HEK293T (cell line): ENCODE results near the gene TAOK1.

ENCODE experiments used
- CTCF ChIA-PET: fragments of 350-600 bp; formaldehyde crosslinking; extraction: SDS; loops from one replicate; lab custom pipeline; 2021; ENCODE audit warnings: antibody characterized with exemption, inconsistent platforms; lab: Yijun Ruan, JAX
- POLR2A ChIA-PET: fragments of 350-600 bp; formaldehyde crosslinking; extraction: SDS; loops from one replicate; lab custom pipeline; 2020; ENCODE audit warnings: antibody characterized with exemption, inconsistent platforms; lab: Yijun Ruan, JAX
- DNase-seq: peaks from one replicate; pipeline ENCODE4 v3.0.0; 2012; ENCODE audit warnings: mixed read lengths; ENCODE audit errors: extremely low spot score
- ARNT ChIP-seq: fragments of 450-650 bp; IDR thresholded peaks from 2 replicates; pipeline ENCODE4 v1.6.1; 2017; ENCODE audit warnings: mild to moderate bottlenecking
- BHLHE40 ChIP-seq: fragments of 450-650 bp; IDR thresholded peaks from 2 replicates; pipeline ENCODE4 v1.6.1; 2016; ENCODE audit warnings: mild to moderate bottlenecking, moderate library complexity, borderline replicate concordance
- CTBP1 ChIP-seq: fragments of 450-650 bp; IDR thresholded peaks from 2 replicates; pipeline ENCODE4 v1.6.1; 2016; ENCODE audit warnings: borderline replicate concordance
- ELF4 ChIP-seq: fragments of 450-650 bp; IDR thresholded peaks from 2 replicates; pipeline ENCODE4 v1.6.1; 2017; ENCODE audit warnings: antibody characterized with exemption
- FOXA1 ChIP-seq: fragments of 450-650 bp; IDR thresholded peaks from 2 replicates; pipeline ENCODE4 v1.6.1; 2016; ENCODE audit warnings: mild to moderate bottlenecking
- FOXK2 ChIP-seq: fragments of 450-650 bp; IDR thresholded peaks from 2 replicates; pipeline ENCODE4 v1.6.1; 2016; ENCODE audit warnings: mild to moderate bottlenecking
- FOXM1 ChIP-seq: fragments of 450-650 bp; IDR thresholded peaks from 2 replicates; pipeline ENCODE4 v1.6.1; 2017; ENCODE audit warnings: mild to moderate bottlenecking, borderline replicate concordance
- HDGF ChIP-seq: fragments of 450-650 bp; IDR thresholded peaks from 2 replicates; pipeline ENCODE4 v1.6.1; 2017; ENCODE audit warnings: antibody characterized with exemption, borderline replicate concordance
- L3MBTL2 ChIP-seq: fragments of 450-650 bp; conservative IDR thresholded peaks from 2 replicates; pipeline ENCODE4 v1.6.1; 2016; ENCODE audit warnings: mild to moderate bottlenecking
- LEF1 ChIP-seq: fragments of 450-650 bp; IDR thresholded peaks from 2 replicates; pipeline ENCODE4 v1.6.1; 2017; ENCODE audit warnings: mild to moderate bottlenecking, borderline replicate concordance
- NFRKB ChIP-seq: fragments of 450-650 bp; IDR thresholded peaks from 2 replicates; pipeline ENCODE4 v1.6.1; 2016; ENCODE audit warnings: mild to moderate bottlenecking, moderate library complexity
- PKNOX1 ChIP-seq: fragments of 450-650 bp; IDR thresholded peaks from 2 replicates; pipeline ENCODE4 v1.6.1; 2016
- SP1 ChIP-seq: fragments of 450-650 bp; IDR thresholded peaks from 2 replicates; pipeline ENCODE4 v1.6.1; 2017
- SUZ12 ChIP-seq: fragments of 450-650 bp; IDR thresholded peaks from 2 replicates; pipeline ENCODE4 v1.6.1; 2016; ENCODE audit warnings: mild to moderate bottlenecking
- TARDBP ChIP-seq: fragments of 450-650 bp; IDR thresholded peaks from 2 replicates; pipeline ENCODE4 v1.6.1; 2016
- ZNF384 ChIP-seq: fragments of 450-650 bp; IDR thresholded peaks from 2 replicates; pipeline ENCODE4 v1.6.1; 2016

TAOK1 gene

GRCh38 chr17:29584452-29585079, 194.4 kb downstream of the TAOK1 start:
- CTCF ChIA-PET: no interaction called here

GRCh38 chr17:29585080-29585751, 195.1 kb downstream of the TAOK1 start:
- no peak for DNase-seq
- CTCF ChIA-PET: no interaction called here
- POLR2A ChIA-PET: interaction anchor here (1.4 kb wide), 1 partner anchor 291 kb away, joined by 4 read pairs; the partner anchor contains the start of gene NUFIP2
- TF ChIP-seq HDGF: no peak
- TF ChIP-seq ARNT: no peak
- no peak for TF ChIP-seq CTBP1

More at GRCh38 chr17:29584452-29585079, 194.4 kb downstream of the TAOK1 start:
- no peak for DNase-seq
- TF ChIP-seq FOXM1 (no peak), PKNOX1 (no peak), NFRKB (no peak), ARNT (no peak), ELF4 (no peak), HDGF (no peak), TARDBP (no peak), CTBP1 (no peak), SP1 (no peak), LEF1 (no peak), L3MBTL2 (no peak), SUZ12 (no peak), BHLHE40 (no peak), FOXA1 (no peak)
- POLR2A ChIA-PET: interaction anchor here (1.0 kb wide), 1 partner anchor 8 kb away, joined by 7 read pairs; the partner anchor contains the start of gene ANKRD13B

GRCh38 chr17:29586676-29587469, 196.7 kb downstream of the TAOK1 start:
- ChIA-PET CTCF (interaction anchor here (0.7 to 1.0 kb wide), 2 partner anchors 22 to 434 kb away, joined by 3 read pairs; no protein-coding TSS in a partner anchor), POLR2A (interaction anchor here (0.6 to 2.3 kb wide), 5 partner anchors 17 to 293 kb away, joined by 3 to 8 read pairs (median 7); partner anchors contain the start of genes ABHD15, CORO6, NUFIP2 and TP53I13)
- no peak for DNase-seq
- TF ChIP-seq FOXA1: no peak
- no peak for TF ChIP-seq ZNF384
- TF ChIP-seq BHLHE40: no peak
- TF ChIP-seq ELF4: no peak
- no peak for TF ChIP-seq SUZ12
- TF ChIP-seq SP1: no peak
- no peak for TF ChIP-seq PKNOX1
- TF ChIP-seq L3MBTL2: no peak
- TF ChIP-seq NFRKB: no peak

GRCh38 chr17:29587591-29587990, 197.4 kb downstream of the TAOK1 start:
- POLR2A ChIA-PET: interaction anchor here (1.4 to 2.3 kb wide), 3 partner anchors 18 to 35 kb away, joined by 7 to 8 read pairs (median 7); partner anchors contain the start of genes ABHD15, CORO6 and TP53I13
- DNase-seq: no peak
- CTCF ChIA-PET: interaction anchor here (0.7 to 1.0 kb wide), 4 partner anchors 23 to 434 kb away, joined by 3 read pairs; no protein-coding TSS in a partner anchor
- TF ChIP-seq SUZ12: no peak
- TF ChIP-seq ZNF384: no peak
- TF ChIP-seq FOXK2: no peak
- TF ChIP-seq BHLHE40: no peak
- no peak for TF ChIP-seq L3MBTL2
- TF ChIP-seq TARDBP: no peak
- no peak for TF ChIP-seq CTBP1

GRCh38 chr17:29588017-29588561, 197.9 kb downstream of the TAOK1 start:
- TF ChIP-seq L3MBTL2 (no peak), FOXA1 (no peak), SUZ12 (no peak), NFRKB (no peak), ZNF384 (no peak), CTBP1 (no peak), HDGF (no peak), FOXK2 (no peak), LEF1 (no peak), FOXM1 (no peak), TARDBP (no peak), SP1 (no peak), PKNOX1 (no peak), ELF4 (no peak), ARNT (no peak), BHLHE40 (no peak)
- POLR2A ChIA-PET: interaction anchor here (1.4 to 2.3 kb wide), 3 partner anchors 18 to 35 kb away, joined by 7 to 8 read pairs (median 7); partner anchors contain the start of genes ABHD15, CORO6 and TP53I13
- DNase-seq: no peak
- CTCF ChIA-PET: interaction anchor here (0.7 to 1.2 kb wide), 5 partner anchors 9 to 218 kb away, joined by 3 to 4 read pairs (median 3); partner anchors contain the start of gene ABHD15
